HPDE6-E6E7 (cell line): ENCODE data around the gene DYDC2.
"Not testable (repeated sequence)": the region's sequence is repeated elsewhere in the genome, so short reads cannot be mapped to it uniquely, and the experiment has no call there.

Experiments used
- DNase-seq: peaks from one replicate; pipeline ENCODE4 v3.0.0; 2011; ENCODE audit warnings: missing footprints; ENCODE audit errors: extremely low spot score

The DYDC2 gene

DNA sequence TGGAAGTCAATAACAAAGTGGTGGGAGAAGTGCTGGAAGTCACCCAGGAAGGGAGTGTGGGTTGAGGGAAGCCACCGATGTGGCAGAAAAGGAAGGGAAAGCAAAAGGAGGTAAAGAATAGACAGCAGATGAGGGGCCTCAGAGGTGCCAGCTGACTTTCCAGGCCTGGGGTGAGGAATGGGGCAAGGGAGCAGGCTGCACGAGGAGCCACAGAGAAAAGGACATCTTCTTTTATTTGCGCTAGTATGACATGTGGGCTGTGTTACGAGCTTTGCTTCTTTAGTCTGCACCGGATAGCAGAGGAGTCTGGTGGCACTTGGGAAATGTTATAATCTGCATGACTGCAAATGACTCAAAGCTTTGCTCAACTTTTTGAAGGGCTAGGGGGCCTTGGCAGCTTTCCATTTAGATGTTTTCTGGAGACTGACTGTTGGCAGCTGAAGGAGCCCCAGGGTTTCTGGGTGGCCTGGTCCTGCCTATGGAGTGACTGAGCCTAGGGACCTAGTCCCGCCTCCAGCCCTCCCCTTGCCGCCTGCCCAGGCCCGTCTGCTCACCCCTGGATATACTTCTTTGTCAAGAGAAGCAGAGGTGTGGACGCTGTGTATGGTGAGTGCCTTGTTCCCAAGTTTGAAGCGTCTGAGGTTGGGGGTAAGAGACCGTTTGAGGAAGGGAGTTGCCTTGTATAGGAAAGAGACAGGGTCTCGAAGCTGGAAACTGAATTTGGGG lies 56.9 kb downstream of the DYDC2 start:
- DNase-seq: peak; percentile 76

DNA sequence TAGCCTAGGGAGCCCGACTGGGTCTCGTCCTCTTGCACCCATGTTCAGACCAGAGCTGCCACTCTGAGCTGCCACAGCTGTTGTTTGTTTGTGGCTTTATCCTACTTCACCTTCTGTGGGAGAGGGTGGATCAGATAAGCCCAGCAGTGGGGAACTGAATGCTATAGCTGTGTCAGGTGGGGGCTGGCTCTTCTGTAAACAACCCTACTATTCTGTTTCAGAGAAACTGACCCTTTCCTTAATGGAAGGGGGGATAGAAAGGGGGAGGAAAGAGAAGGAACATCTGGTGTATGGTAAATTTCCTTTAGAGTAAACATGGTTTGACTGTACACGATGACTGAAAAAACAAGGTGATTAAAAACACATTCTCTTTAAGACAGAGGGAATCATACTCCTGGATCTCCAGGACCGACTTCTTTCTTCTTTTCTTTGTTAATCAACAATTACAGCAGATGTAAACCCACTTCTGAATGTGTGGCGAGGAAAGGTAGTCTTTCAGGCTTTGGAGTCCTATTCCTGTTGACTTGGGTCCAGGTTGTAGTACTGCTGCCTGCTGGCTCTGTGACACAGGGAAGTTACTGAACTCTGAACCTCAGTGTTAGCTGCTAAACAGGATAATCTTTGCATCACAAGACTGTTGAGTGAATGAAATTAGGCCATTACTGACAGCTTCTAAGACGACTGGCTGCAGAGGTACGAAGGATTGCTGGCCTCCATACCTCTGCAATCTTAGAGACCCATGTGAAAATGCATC lies 57.7 kb downstream of the DYDC2 start:
- no peak for DNase-seq

DNA sequence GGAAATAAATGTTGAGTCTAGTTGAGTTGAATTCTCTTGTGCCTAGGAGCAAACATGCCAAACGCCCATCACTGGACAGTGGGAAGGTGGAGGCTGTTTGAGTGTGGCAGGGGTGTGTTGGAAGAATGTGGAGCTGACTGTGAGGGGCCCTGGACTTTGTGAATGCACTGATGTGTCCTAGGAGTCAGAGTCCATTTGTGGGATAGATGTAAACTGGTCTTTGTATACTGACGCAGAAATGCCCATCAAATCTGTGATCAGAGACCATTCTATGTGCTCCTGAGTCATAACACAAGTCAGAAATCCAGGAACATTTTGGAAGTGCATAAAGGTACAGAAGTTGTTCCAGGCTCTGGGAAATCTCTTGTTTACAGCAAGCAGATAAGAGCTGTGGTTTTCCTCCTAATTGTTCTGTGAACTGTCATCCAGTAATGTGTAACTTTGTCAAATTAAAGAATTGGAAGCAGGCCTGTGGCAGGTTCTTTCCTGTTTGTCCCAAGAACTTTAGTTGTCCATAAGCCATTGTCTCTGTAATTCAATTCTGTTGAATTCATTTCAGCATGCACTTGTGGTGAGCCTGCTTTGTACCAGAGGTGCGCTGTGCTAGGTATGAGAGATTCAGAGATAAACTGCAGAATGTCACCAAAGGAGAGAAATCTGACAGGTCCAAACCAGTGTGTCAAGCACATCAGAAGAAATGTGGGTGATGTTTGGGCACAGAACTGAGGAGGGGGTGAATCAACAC lies 59.3 kb downstream of the DYDC2 start:
- DNase-seq: no peak

DNA sequence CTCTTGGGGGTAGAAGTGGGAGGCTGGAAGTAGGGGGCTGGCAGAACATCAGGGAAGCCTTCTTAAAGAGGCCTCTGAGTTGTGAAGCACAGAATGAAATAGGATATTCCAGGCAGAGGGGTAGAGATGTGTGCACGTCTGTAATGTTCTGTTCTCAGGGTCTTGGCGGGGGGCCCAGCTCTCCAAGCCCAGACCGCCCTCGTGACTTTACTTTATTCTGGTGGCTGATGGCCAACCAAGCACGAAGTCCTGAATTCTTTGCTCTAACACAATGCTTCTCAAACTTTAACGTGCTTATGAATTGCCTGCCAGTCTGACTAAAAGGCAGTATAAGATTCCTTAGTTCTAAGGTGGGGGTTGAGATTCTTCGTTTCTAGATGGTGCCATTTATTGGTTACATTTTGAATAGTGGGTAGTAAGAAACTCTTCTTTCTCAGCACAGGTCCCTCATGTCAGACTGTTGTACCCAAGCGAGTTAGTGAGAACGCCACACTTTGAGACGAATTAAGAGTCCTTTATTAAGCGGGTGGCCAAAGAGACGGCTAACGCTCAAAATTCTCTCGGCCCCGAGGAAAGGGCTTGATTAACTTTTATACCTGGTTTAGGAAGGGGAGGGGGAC lies 60.0 kb downstream of the DYDC2 start:
- DNase-seq: no peak

DNA sequence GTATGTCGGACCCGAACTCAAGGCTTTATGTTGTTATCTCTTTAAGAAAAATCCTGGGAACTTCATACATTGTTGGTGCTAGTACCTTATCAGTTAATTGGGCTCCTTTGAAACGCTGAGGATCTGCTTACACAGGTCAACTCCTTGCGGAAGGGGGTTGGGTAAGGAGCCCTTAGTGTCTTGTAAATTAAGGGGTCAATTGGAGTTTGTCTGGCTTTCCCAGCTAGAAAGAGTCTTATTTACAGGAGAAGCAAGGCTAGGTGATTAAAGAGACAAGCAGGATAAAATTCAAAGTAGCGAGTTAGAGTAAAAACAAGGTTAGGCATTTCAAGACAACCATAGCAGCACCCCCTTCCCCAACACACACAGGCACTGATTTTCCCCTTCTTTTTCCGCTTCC lies 60.7 kb downstream of the DYDC2 start:
- not testable (repeated sequence) for DNase-seq
